OCI-LY3 (cell line): Measurements from ENCODE around the gene C6orf118.

Experiments
- EZH2phosphoT487 ChIP-seq: fragments of 200-600 bp; shearing (Covaris generic); IDR thresholded peaks from 2 replicates; pipeline ENCODE4 v1.6.1; 2018; ENCODE audit warnings: antibody characterized with exemption, mixed run types, low read depth
- TF ChIP-seq, protein P1 (sequence below): fragments of 200-600, 300-600 bp; sonication (generic); IDR thresholded peaks from 2 replicates; pipeline ENCODE4 v1.5.1; 2014; ENCODE audit warnings: antibody characterized with exemption, low read length, low read depth

DNA sequence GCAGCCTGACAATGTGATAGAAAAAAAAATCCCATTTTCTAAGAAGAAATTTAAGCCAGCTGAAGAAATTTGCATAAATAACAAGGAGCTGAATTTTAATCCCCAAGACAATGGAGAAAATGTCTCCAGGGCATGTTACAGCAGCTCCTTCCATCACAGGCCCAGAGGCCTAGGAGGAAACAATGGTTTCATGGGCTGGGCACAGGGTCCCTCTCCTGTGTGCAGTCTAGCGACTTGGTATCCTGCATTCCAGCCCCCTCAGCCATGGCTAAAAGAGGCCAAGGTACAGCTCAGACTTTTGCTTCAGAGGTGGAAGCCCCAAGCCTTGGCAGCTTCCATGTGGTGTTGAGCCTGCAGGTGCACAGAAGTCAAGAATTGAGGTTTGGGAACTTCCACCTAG lies 73.1 kb downstream of the C6orf118 start:
- TF ChIP-seq, protein P1, sequence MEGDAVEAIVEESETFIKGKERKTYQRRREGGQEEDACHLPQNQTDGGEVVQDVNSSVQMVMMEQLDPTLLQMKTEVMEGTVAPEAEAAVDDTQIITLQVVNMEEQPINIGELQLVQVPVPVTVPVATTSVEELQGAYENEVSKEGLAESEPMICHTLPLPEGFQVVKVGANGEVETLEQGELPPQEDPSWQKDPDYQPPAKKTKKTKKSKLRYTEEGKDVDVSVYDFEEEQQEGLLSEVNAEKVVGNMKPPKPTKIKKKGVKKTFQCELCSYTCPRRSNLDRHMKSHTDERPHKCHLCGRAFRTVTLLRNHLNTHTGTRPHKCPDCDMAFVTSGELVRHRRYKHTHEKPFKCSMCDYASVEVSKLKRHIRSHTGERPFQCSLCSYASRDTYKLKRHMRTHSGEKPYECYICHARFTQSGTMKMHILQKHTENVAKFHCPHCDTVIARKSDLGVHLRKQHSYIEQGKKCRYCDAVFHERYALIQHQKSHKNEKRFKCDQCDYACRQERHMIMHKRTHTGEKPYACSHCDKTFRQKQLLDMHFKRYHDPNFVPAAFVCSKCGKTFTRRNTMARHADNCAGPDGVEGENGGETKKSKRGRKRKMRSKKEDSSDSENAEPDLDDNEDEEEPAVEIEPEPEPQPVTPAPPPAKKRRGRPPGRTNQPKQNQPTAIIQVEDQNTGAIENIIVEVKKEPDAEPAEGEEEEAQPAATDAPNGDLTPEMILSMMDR = no peak
- no peak for TF ChIP-seq EZH2phosphoT487
